Heart left ventricle (tissue), 13 donors: ENCODE data around the gene LPAR3.

Experiments
- POLR2A ChIP-seq, 2 donors: fragments of 450-650 bp; IDR thresholded peaks; one replicate each; pipeline ENCODE4 v1.6.1; 2017; ENCODE audit warnings: antibody characterized with exemption in 2 of 2, mild to moderate bottlenecking in 2 of 2, moderate library complexity in 2 of 2
- TF ChIP-seq, protein P1 (sequence below), 12 donors: fragments of 200-600 bp; sonication (generic) in 4 of 12; IDR thresholded peaks; one replicate each; pipeline versions ENCODE4 v1.5.0 to v1.8.0; 2018 to 2022; ENCODE audit warnings: antibody characterized with exemption in 12 of 12, mild to moderate bottlenecking in 5 of 12
- donor health status: ischemic (EF 13 %, LVEDD 7.1; RV severe dilation, severe dysfunction).
- donor health status: DM: no; HTN: yes; CAD: no.
- donor health status: DM: no; HTN: no; CAD: no.
- donor health status: ischemic (EF 25% LVEDD 6.9; RV normal size, moderate dysfunction).
- donor health status: ischemic (EF 25% LVEDD 5.7; RV mildly dilated, moderate dysfunction).
- donor health status: ischemic (EF 35%, LVEDD 5.7; RV mildly dilated, moderate dysfunction).
- donor health status: nonischemic (EF 11% LVEDD 7.7; RV severe dilation, severe dysfunction).
- donor health status: DM: yes; HTN: yes; CAD: no.
- donor health status: PGD.
- donor health status: ischemic (EF 29% LVEDD 5.4; RV normal size, mild dysfunction).
- donor health status: nonischemic (EF 23%, LVEDD 6.1; RV moderate dilation, normal function).

- TF ChIP-seq, protein P1, sequence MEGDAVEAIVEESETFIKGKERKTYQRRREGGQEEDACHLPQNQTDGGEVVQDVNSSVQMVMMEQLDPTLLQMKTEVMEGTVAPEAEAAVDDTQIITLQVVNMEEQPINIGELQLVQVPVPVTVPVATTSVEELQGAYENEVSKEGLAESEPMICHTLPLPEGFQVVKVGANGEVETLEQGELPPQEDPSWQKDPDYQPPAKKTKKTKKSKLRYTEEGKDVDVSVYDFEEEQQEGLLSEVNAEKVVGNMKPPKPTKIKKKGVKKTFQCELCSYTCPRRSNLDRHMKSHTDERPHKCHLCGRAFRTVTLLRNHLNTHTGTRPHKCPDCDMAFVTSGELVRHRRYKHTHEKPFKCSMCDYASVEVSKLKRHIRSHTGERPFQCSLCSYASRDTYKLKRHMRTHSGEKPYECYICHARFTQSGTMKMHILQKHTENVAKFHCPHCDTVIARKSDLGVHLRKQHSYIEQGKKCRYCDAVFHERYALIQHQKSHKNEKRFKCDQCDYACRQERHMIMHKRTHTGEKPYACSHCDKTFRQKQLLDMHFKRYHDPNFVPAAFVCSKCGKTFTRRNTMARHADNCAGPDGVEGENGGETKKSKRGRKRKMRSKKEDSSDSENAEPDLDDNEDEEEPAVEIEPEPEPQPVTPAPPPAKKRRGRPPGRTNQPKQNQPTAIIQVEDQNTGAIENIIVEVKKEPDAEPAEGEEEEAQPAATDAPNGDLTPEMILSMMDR (IDR thresholded peaks at IDR 0.05): no peak
- no peak for TF ChIP-seq POLR2A (IDR thresholded peaks at IDR 0.05)
Observed at GRCh38 chr1:84889437-84889836, 3.6 kb downstream of the LPAR3 start.
